PFSK-1 (cell line): ENCODE measurements around the gene TTC24.

Experiments used
- FOXP2 ChIP-seq: optimal IDR thresholded peaks from 2 replicates; pipeline ENCODE3; 2011; ENCODE audit warnings: borderline replicate concordance, control low read depth, inconsistent platforms; ENCODE audit not compliant: insufficient read depth; ENCODE audit errors: extremely low read length, extremely low read depth
- POLR2AphosphoS5 ChIP-seq: IDR thresholded peaks from 2 replicates; pipeline ENCODE4 v1.6.1; 2012; ENCODE audit warnings: low read depth, mild to moderate bottlenecking, control low read depth, low read length, moderate library complexity
- REST ChIP-seq, 2 experiments: IDR thresholded peaks; 2 replicates each; pipeline versions ENCODE4 v1.6.1 to v1.8.0; 2011 to 2012; ENCODE audit warnings: low read depth in 2 of 2, low read length in 2 of 2, control low read depth in 1 of 2, inconsistent platforms in 1 of 2, mild to moderate bottlenecking in 1 of 2, moderate library complexity in 1 of 2; ENCODE audit not compliant: insufficient read depth in 1 of 2
- SIN3A ChIP-seq: IDR thresholded peaks from 2 replicates; pipeline ENCODE4 v1.6.1; 2012; ENCODE audit warnings: mild to moderate bottlenecking, low read length, moderate library complexity, borderline replicate concordance; ENCODE audit not compliant: insufficient read depth
- TAF1 ChIP-seq: IDR thresholded peaks from 2 replicates; pipeline ENCODE4 v1.6.1; 2012; ENCODE audit warnings: low read length, control low read depth, borderline replicate concordance; ENCODE audit not compliant: insufficient read depth

The TTC24 gene

GRCh38 chr1:156559797-156560385 lies 19.6 kb upstream of the TTC24 start:
- TF ChIP-seq FOXP2: no peak
- no peak for TF ChIP-seq REST (IDR thresholded peaks at IDR 0.05; ENCODE audit: insufficient read depth in 1 of 2, low read depth in 2 of 2, low read length in 2 of 2)
- TF ChIP-seq TAF1: no peak
- no peak for TF ChIP-seq POLR2AphosphoS5
- TF ChIP-seq SIN3A: no peak

- TF ChIP-seq TAF1: no peak
- no peak for TF ChIP-seq REST (IDR thresholded peaks at IDR 0.05; ENCODE audit: insufficient read depth in 1 of 2, low read depth in 2 of 2, low read length in 2 of 2)
- TF ChIP-seq FOXP2: no peak
- no peak for TF ChIP-seq POLR2AphosphoS5
- TF ChIP-seq SIN3A: no peak
These were observed 18.8 kb upstream of the TTC24 start for GRCh38 chr1:156560585-156561163.

- TF ChIP-seq TAF1 (no peak), POLR2AphosphoS5 (no peak), SIN3A (no peak), FOXP2 (no peak)
These were observed 14.0 kb upstream of the TTC24 start for GRCh38 chr1:156565519-156565918.

GRCh38 chr1:156566436-156566835 lies 13.1 kb upstream of the TTC24 start:
- no peak for TF ChIP-seq REST (IDR thresholded peaks at IDR 0.05; ENCODE audit: insufficient read depth in 1 of 2, low read depth in 2 of 2, low read length in 2 of 2)
- TF ChIP-seq POLR2AphosphoS5: no peak
- no peak for TF ChIP-seq TAF1
- TF ChIP-seq SIN3A: no peak
- no peak for TF ChIP-seq FOXP2

GRCh38 chr1:156571261-156571852 lies 8.2 kb upstream of the TTC24 start:
- TF ChIP-seq REST (IDR thresholded peaks at IDR 0.05; ENCODE audit: insufficient read depth in 1 of 2, low read depth in 2 of 2, low read length in 2 of 2) (no peak), SIN3A (no peak), FOXP2 (no peak), POLR2AphosphoS5 (no peak), TAF1 (no peak)
